HepG2 (cell line): ENCODE data around the gene SLC12A5. TPM values are rescaled to one million over a fixed set of nuclear protein-coding genes. Genes with fewer than 3 reads are reported as not detected.

ENCODE experiments used
- ATF4 ChIP-seq, 2 experiments: fragments of 450-650 bp in 1 of 2; sonication (generic) in 1 of 2; formaldehyde crosslinking; IDR thresholded peaks; 2 replicates each; pipeline versions ENCODE4 v1.5.0 to v1.8.0; 2020 to 2022; ENCODE audit warnings: mild to moderate bottlenecking in 1 of 2, missing genetic modification reagents in 1 of 2
- DDIT3 ChIP-seq: sonication (generic); formaldehyde crosslinking; IDR thresholded peaks from 2 replicates; pipeline ENCODE4 v1.4.0; 2020; ENCODE audit warnings: mild to moderate bottlenecking, missing genetic modification reagents
- DNMT1 ChIP-seq: sonication (generic); formaldehyde crosslinking; IDR thresholded peaks from 2 replicates; pipeline ENCODE4 v1.5.1; 2020; ENCODE audit warnings: mild to moderate bottlenecking, missing genetic modification reagents
- FOSL1 ChIP-seq: sonication (generic); formaldehyde crosslinking; IDR thresholded peaks from 2 replicates; pipeline ENCODE4 v1.9.0; 2021; ENCODE audit warnings: missing genetic modification reagents, borderline replicate concordance
- GABPB1 ChIP-seq: IDR thresholded peaks from 2 replicates; pipeline ENCODE4 v1.6.1; 2016; ENCODE audit warnings: mild to moderate bottlenecking, missing genetic modification reagents, moderate library complexity, missing compliant biosample characterization
- HNRNPLL ChIP-seq: fragments of 200-400 bp; formaldehyde crosslinking; IDR thresholded peaks from 2 replicates; pipeline ENCODE4 v1.6.1; 2017; ENCODE audit warnings: mild to moderate bottlenecking, low read depth, low read length; ENCODE audit not compliant: poor library complexity, severe bottlenecking
- IKZF1 ChIP-seq: fragments of 450-650 bp; IDR thresholded peaks from 2 replicates; pipeline ENCODE4 v1.7.1; 2016
- JUND ChIP-seq: sonication (generic); formaldehyde crosslinking; IDR thresholded peaks from 2 replicates; pipeline ENCODE4 v1.8.0; 2022; ENCODE audit warnings: mild to moderate bottlenecking, missing genetic modification reagents
- NCOR1 ChIP-seq: fragments of 200-600 bp; sonication (generic); IDR thresholded peaks from 2 replicates; pipeline ENCODE4 v1.7.0; 2017; ENCODE audit warnings: antibody characterized with exemption, low read length, borderline replicate concordance
- NFAT5 ChIP-seq: sonication (generic); formaldehyde crosslinking; IDR thresholded peaks from 2 replicates; pipeline ENCODE4 v1.4.0; 2020; ENCODE audit warnings: missing genetic modification reagents
- PAXIP1 ChIP-seq: sonication (generic); formaldehyde crosslinking; conservative IDR thresholded peaks from 2 replicates; pipeline ENCODE4 v1.4.0; 2020; ENCODE audit warnings: mild to moderate bottlenecking, missing genetic modification reagents, moderate library complexity
- PHF8 ChIP-seq: sonication (generic); formaldehyde crosslinking; IDR thresholded peaks from 2 replicates; pipeline ENCODE4 v1.5.0; 2020; ENCODE audit warnings: missing genetic modification reagents
- SKIL ChIP-seq: sonication (generic); formaldehyde crosslinking; IDR thresholded peaks from 2 replicates; pipeline ENCODE4 v1.8.0; 2022; ENCODE audit warnings: missing genetic modification reagents, mild to moderate bottlenecking, moderate library complexity, borderline replicate concordance
- TEF ChIP-seq: sonication (generic); formaldehyde crosslinking; IDR thresholded peaks from 2 replicates; pipeline ENCODE4 v1.5.0; 2020; ENCODE audit warnings: missing genetic modification reagents
- TOPORS ChIP-seq: sonication (generic); formaldehyde crosslinking; IDR thresholded peaks from 2 replicates; pipeline ENCODE4 v1.8.0; 2023; ENCODE audit warnings: mild to moderate bottlenecking, missing genetic modification reagents
- ZFP1 ChIP-seq: IDR thresholded peaks from 2 replicates; pipeline ENCODE4 v1.6.1; 2016
- polyA plus RNA-seq, 8 experiments: library from polyadenylated mRNA; depleted of rRNA in 3 of 8; stranded (reverse) in 7 of 8; unstranded in 1 of 8; fragments of >200 nt; fragmentation: Illumina TruSeq in 4 of 8; extraction: Trizol in 4 of 8; gene quantifications; 2 replicates each; pipeline versions ENCODE4 v1.2.1 to v1.2.3, GENCODE V29; 2011 to 2016; ENCODE audit warnings: low read depth in 4 of 8, missing spikeins in 1 of 8, mixed read lengths in 1 of 8; ENCODE audit not compliant: insufficient read depth in 1 of 8
- total RNA-seq, 5 experiments: library from RNA; depleted of rRNA; stranded (reverse); fragments of >200 nt; fragmentation: Illumina TruSeq; extraction: Trizol; gene quantifications; 2 replicates each; pipeline ENCODE4 v1.2.3, GENCODE V29; 2016; ENCODE audit warnings: low read depth in 1 of 5

Gene SLC12A5
- total and polyA plus RNA-seq, 2 of the 13 experiments (the other 11 are each of a cell fraction or from before 2014, with no cell fraction given) = 4.3 to 5.4 TPM

- TF ChIP-seq NFAT5 (CRISPR knock-in tag) = no peak
- peak; percentile 81 for TF ChIP-seq GABPB1
- TF ChIP-seq HNRNPLL = peak; percentile 73
- TF ChIP-seq SKIL (CRISPR knock-in tag) = 0 out of 2 replicates have a peak, but pooled peaks have one; percentile 6
- TF ChIP-seq FOSL1 = no peak
- TF ChIP-seq IKZF1 = no peak
- no peak for TF ChIP-seq JUND
- no peak for TF ChIP-seq NCOR1
- no peak; the same call in 1 of the 2 replicates for TF ChIP-seq DDIT3 (CRISPR knock-in tag)
- 0 out of 2 replicates have a peak, but pooled peaks have one; percentile 66 for TF ChIP-seq DNMT1 (CRISPR knock-in tag)
- TF ChIP-seq TEF (CRISPR knock-in tag) = no peak
- TF ChIP-seq ATF4 (CRISPR knock-in tag; IDR thresholded peaks at IDR 0.05) = peak in 1 of 2 experiments; percentile 40; a peak in 1 of 4 replicates
- TF ChIP-seq ZFP1 (CRISPR knock-in tag) = no peak
- peak; percentile 33; the same call in 1 of the 2 replicates for TF ChIP-seq PAXIP1 (CRISPR knock-in tag)
- peak; percentile 57 for TF ChIP-seq PHF8 (CRISPR knock-in tag)
- no peak for TF ChIP-seq TOPORS
These were observed 15.0 kb upstream of the SLC12A5 start (continued) for GRCh38 chr20:46013829-46014516.
